ENCODE data around the gene RELT.

RELT gene

GRCh38 chr11:73388265-73389133 is 12.3 kb downstream of the RELT start:
- no peak overlapping the region for H3K4me3 ChIP-seq (ENCODE audit: low read length)
- peaks cover 3% of the 10 kb centered on the region for H3K36me3 ChIP-seq (ENCODE audit: control insufficient read depth, insufficient read depth, low read length, severe bottlenecking)
- DNase-seq (ENCODE audit: low read depth): no peak
- peaks cover 17% of the 10 kb centered on the region for H3K4me1 ChIP-seq (ENCODE audit: control insufficient read depth, insufficient read depth, low read length)
- H3K27me3 ChIP-seq (replicated peaks; ENCODE audit: control insufficient read depth, insufficient read depth, low read length): no peaks in the 10 kb centered on the region
- H3K9ac ChIP-seq (ENCODE audit: low read length): no peak overlapping the region
- no peaks in the 10 kb centered on the region for H3K9me3 ChIP-seq (ENCODE audit: control insufficient read depth, low read length)

GRCh38 chr11:73389134-73389525 is 12.9 kb downstream of the RELT start:
- H3K36me3 ChIP-seq (ENCODE audit: control insufficient read depth, insufficient read depth, low read length, severe bottlenecking): peaks cover 3% of the 10 kb centered on the region
- no peak overlapping the region for H3K9ac ChIP-seq (ENCODE audit: low read length)
- no peak overlapping the region for H3K4me3 ChIP-seq (ENCODE audit: low read length)
- H3K9me3 ChIP-seq (ENCODE audit: control insufficient read depth, low read length): no peaks in the 10 kb centered on the region
- H3K27me3 ChIP-seq (replicated peaks; ENCODE audit: control insufficient read depth, insufficient read depth, low read length): no peaks in the 10 kb centered on the region
- no peak for DNase-seq (ENCODE audit: low read depth)
- peaks cover 10% of the 10 kb centered on the region for H3K4me1 ChIP-seq (ENCODE audit: control insufficient read depth, insufficient read depth, low read length)

- Histone ChIP-seq H3K27me3 (replicated peaks; ENCODE audit: control insufficient read depth, insufficient read depth, low read length) (no peaks in the 10 kb centered on the region), H3K9me3 (ENCODE audit: control insufficient read depth, low read length) (no peaks in the 10 kb centered on the region), H3K4me1 (ENCODE audit: control insufficient read depth, insufficient read depth, low read length) (peaks cover 9% of the 10 kb centered on the region), H3K4me3 (ENCODE audit: low read length) (no peak overlapping the region), H3K9ac (ENCODE audit: low read length) (no peak overlapping the region), H3K36me3 (ENCODE audit: control insufficient read depth, insufficient read depth, low read length, severe bottlenecking) (peaks cover 3% of the 10 kb centered on the region)
- no peak for DNase-seq (ENCODE audit: low read depth)
Observed at GRCh38 chr11:73389916-73390315, 13.7 kb downstream of the RELT start.

- Histone ChIP-seq H3K27me3 (replicated peaks; ENCODE audit: control insufficient read depth, insufficient read depth, low read length) (no peaks in the 10 kb centered on the region), H3K36me3 (ENCODE audit: control insufficient read depth, insufficient read depth, low read length, severe bottlenecking) (peaks cover 3% of the 10 kb centered on the region), H3K9ac (ENCODE audit: low read length) (no peak overlapping the region), H3K4me3 (ENCODE audit: low read length) (no peak overlapping the region), H3K4me1 (ENCODE audit: control insufficient read depth, insufficient read depth, low read length) (peaks cover 12% of the 10 kb centered on the region), H3K9me3 (ENCODE audit: control insufficient read depth, low read length) (no peaks in the 10 kb centered on the region)
- DNase-seq (ENCODE audit: low read depth): no peak
Observed at GRCh38 chr11:73390601-73391565, 14.7 kb downstream of the RELT start.

- peaks cover 14% of the 10 kb centered on the region for H3K4me1 ChIP-seq (ENCODE audit: control insufficient read depth, insufficient read depth, low read length)
- H3K4me3 ChIP-seq (ENCODE audit: low read length): no peak overlapping the region
- DNase-seq (ENCODE audit: low read depth): no peak
- peaks cover 3% of the 10 kb centered on the region for H3K36me3 ChIP-seq (ENCODE audit: control insufficient read depth, insufficient read depth, low read length, severe bottlenecking)
- no peaks in the 10 kb centered on the region for H3K9me3 ChIP-seq (ENCODE audit: control insufficient read depth, low read length)
- no peak overlapping the region for H3K9ac ChIP-seq (ENCODE audit: low read length)
- no peaks in the 10 kb centered on the region for H3K27me3 ChIP-seq (replicated peaks; ENCODE audit: control insufficient read depth, insufficient read depth, low read length)
Observed at GRCh38 chr11:73391665-73392064, 15.5 kb downstream of the RELT start.

- no peak for DNase-seq (ENCODE audit: low read depth)
- no peak overlapping the region for H3K4me3 ChIP-seq (ENCODE audit: low read length)
- H3K9ac ChIP-seq (ENCODE audit: low read length): peak overlapping the region; percentile 15
- peaks cover 3% of the 10 kb centered on the region for H3K36me3 ChIP-seq (ENCODE audit: control insufficient read depth, insufficient read depth, low read length, severe bottlenecking)
- no peaks in the 10 kb centered on the region for H3K9me3 ChIP-seq (ENCODE audit: control insufficient read depth, low read length)
- no peaks in the 10 kb centered on the region for H3K27me3 ChIP-seq (replicated peaks; ENCODE audit: control insufficient read depth, insufficient read depth, low read length)
- peaks cover 20% of the 10 kb centered on the region for H3K4me1 ChIP-seq (ENCODE audit: control insufficient read depth, insufficient read depth, low read length)
Observed at GRCh38 chr11:73392108-73393010, 16.2 kb downstream of the RELT start.

GRCh38 chr11:73393011-73393380 is 16.8 kb downstream of the RELT start:
- Histone ChIP-seq H3K4me3 (ENCODE audit: low read length) (no peak overlapping the region), H3K27me3 (replicated peaks; ENCODE audit: control insufficient read depth, insufficient read depth, low read length) (no peaks in the 10 kb centered on the region), H3K4me1 (ENCODE audit: control insufficient read depth, insufficient read depth, low read length) (peaks cover 23% of the 10 kb centered on the region), H3K9ac (ENCODE audit: low read length) (peak overlapping the region; percentile 15), H3K9me3 (ENCODE audit: control insufficient read depth, low read length) (no peaks in the 10 kb centered on the region), H3K36me3 (ENCODE audit: control insufficient read depth, insufficient read depth, low read length, severe bottlenecking) (peaks cover 3% of the 10 kb centered on the region)
- DNase-seq (ENCODE audit: low read depth): no peak

GRCh38 chr11:73393479-73394415 is 17.5 kb downstream of the RELT start:
- Histone ChIP-seq H3K9ac (ENCODE audit: low read length) (peak overlapping the region; percentile 26), H3K27me3 (replicated peaks; ENCODE audit: control insufficient read depth, insufficient read depth, low read length) (no peaks in the 10 kb centered on the region), H3K4me3 (ENCODE audit: low read length) (no peak overlapping the region), H3K36me3 (ENCODE audit: control insufficient read depth, insufficient read depth, low read length, severe bottlenecking) (peaks cover 3% of the 10 kb centered on the region), H3K4me1 (ENCODE audit: control insufficient read depth, insufficient read depth, low read length) (peaks cover 25% of the 10 kb centered on the region), H3K9me3 (ENCODE audit: control insufficient read depth, low read length) (no peaks in the 10 kb centered on the region)
- peak; percentile 87 for DNase-seq (ENCODE audit: low read depth)

GRCh38 chr11:73394416-73395296 is 18.5 kb downstream of the RELT start:
- Histone ChIP-seq H3K36me3 (ENCODE audit: control insufficient read depth, insufficient read depth, low read length, severe bottlenecking) (peaks cover 3% of the 10 kb centered on the region), H3K4me3 (ENCODE audit: low read length) (no peak overlapping the region), H3K9me3 (ENCODE audit: control insufficient read depth, low read length) (no peaks in the 10 kb centered on the region), H3K4me1 (ENCODE audit: control insufficient read depth, insufficient read depth, low read length) (peaks cover 34% of the 10 kb centered on the region), H3K27me3 (replicated peaks; ENCODE audit: control insufficient read depth, insufficient read depth, low read length) (no peaks in the 10 kb centered on the region), H3K9ac (ENCODE audit: low read length) (peak overlapping the region; percentile 8)
- DNase-seq (ENCODE audit: low read depth): no peak
